GM12873 (cell line): ENCODE data around the gene GCH1.

Experiments
- CTCF ChIP-seq: IDR thresholded peaks from 2 replicates; pipeline ENCODE4 v1.5.1; 2012; ENCODE audit warnings: low read depth, mild to moderate bottlenecking, moderate library complexity, low read length, control low read depth; ENCODE audit not compliant: insufficient read depth; ENCODE audit errors: missing control alignments

Gene GCH1

GRCh38 chr14:54838931-54839512 lies 63.6 kb downstream of the GCH1 start:
- no peak for TF ChIP-seq CTCF

GRCh38 chr14:54837508-54838149 lies 65.0 kb downstream of the GCH1 start:
- TF ChIP-seq CTCF, result no peak

- no peak for TF ChIP-seq CTCF
Observed at GRCh38 chr14:54836231-54836630, 66.4 kb downstream of the GCH1 start.

GRCh38 chr14:54834727-54835126 lies 67.9 kb downstream of the GCH1 start:
- no peak for TF ChIP-seq CTCF

- TF ChIP-seq CTCF, result no peak
Observed at GRCh38 chr14:54834081-54834480, 68.5 kb downstream of the GCH1 start.

GRCh38 chr14:54830650-54831049 lies 72.0 kb downstream of the GCH1 start:
- no peak for TF ChIP-seq CTCF

- no peak for TF ChIP-seq CTCF
Observed at GRCh38 chr14:54829486-54830224, 73.0 kb downstream of the GCH1 start.
